Measurements from ENCODE around the gene PTPN5. TPM values are rescaled to one million over a fixed set of nuclear protein-coding genes. Genes with fewer than 3 reads are reported as not detected.

The PTPN5 gene
- total RNA-seq, 1 donor = not detected

DNA sequence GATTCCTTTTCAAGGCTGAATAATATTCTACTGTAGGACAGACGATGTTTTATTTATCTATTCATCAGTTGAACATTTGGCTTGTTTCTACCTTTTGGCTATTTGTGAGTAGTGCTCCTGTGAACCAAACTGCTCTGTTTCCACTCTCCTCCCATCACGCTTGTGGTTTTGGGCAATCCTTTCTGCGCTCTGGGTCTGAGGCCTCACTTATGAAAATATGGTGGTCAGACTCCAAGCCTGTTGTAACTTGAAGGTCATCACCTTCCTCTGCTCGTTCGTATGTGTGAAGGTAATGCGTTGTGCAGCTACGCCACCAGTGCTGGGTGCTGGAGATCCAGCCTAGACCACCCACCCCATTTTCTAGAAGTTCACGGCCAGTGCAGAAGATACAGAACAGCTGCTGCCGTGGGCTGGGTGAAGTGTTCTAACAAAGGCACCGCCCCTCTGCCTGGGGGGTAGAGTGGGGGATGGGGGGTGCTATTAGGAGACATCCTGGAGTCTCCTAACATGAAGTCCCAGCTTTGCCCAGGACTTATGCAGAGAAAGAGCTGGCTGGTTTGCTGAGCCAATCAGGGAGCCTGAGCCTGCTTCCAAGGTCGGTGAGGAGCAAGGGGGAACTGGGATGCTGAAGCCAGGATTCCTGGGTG is 21.0 kb downstream of the PTPN5 start:
- H3K27ac ChIP-seq (ENCODE audit: low read depth, low read length) = no peak overlapping the region
- no peaks in the 10 kb centered on the region for H3K9me3 ChIP-seq (ENCODE audit: low read depth, low read length)
- no peak overlapping the region for H3K4me2 ChIP-seq (ENCODE audit: insufficient read depth, low read length)
- H2AFZ ChIP-seq (ENCODE audit: low read length) = no peak overlapping the region
- TF ChIP-seq, protein P1, sequence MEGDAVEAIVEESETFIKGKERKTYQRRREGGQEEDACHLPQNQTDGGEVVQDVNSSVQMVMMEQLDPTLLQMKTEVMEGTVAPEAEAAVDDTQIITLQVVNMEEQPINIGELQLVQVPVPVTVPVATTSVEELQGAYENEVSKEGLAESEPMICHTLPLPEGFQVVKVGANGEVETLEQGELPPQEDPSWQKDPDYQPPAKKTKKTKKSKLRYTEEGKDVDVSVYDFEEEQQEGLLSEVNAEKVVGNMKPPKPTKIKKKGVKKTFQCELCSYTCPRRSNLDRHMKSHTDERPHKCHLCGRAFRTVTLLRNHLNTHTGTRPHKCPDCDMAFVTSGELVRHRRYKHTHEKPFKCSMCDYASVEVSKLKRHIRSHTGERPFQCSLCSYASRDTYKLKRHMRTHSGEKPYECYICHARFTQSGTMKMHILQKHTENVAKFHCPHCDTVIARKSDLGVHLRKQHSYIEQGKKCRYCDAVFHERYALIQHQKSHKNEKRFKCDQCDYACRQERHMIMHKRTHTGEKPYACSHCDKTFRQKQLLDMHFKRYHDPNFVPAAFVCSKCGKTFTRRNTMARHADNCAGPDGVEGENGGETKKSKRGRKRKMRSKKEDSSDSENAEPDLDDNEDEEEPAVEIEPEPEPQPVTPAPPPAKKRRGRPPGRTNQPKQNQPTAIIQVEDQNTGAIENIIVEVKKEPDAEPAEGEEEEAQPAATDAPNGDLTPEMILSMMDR (IDR thresholded peaks at IDR 0.05; ENCODE audit: extremely low read depth, low read depth, low read length) = no peak
- no peaks in the 10 kb centered on the region for H3K79me2 ChIP-seq (ENCODE audit: insufficient read depth, low read length)
- DNase-seq (ENCODE audit: insufficient read length, low spot score, missing footprints) = no peak
- no peaks in the 10 kb centered on the region for H3K36me3 ChIP-seq (ENCODE audit: insufficient read depth, low read length)
- H3K4me3 ChIP-seq (ENCODE audit: insufficient read depth, low read length) = no peak overlapping the region
- H4K20me1 ChIP-seq (ENCODE audit: insufficient read depth, low read length) = no peaks in the 10 kb centered on the region
- no peaks in the 10 kb centered on the region for H3K4me1 ChIP-seq (ENCODE audit: insufficient read depth, low read length)
- peaks cover 10% of the 10 kb centered on the region for H3K27me3 ChIP-seq (ENCODE audit: insufficient read depth, low read length)

DNA sequence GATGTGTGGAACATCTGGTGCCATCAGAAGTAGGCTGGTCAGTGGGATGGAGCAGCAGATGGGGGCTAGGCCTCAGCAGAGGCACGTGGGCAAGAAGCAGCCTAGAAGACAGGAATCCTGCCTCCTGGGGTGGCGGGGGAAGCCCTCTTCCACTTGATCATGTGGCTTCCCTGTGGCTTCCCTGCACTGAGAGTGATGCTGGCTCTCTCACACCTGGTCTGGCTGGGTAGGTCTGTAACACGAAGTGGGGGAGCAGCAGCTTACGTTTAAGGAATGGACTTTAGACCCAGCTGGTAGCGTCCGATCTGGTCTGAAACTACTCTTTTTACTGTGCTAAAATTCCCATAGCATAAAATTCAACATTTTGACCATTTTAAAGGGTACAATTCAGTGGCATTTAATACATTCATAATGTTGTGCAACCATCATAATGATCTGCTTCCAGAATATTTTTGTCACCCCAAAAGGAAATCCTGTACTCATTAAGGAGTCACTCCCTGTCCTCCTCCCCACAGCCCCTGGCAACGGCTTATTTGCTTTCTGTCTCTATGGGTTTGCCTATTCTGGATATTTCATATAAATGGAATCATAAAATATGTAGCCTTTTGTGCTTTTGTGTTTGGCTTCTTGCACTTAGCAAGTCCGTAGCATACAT is 21.7 kb downstream of the PTPN5 start:
- no peaks in the 10 kb centered on the region for H3K79me2 ChIP-seq (ENCODE audit: insufficient read depth, low read length)
- H2AFZ ChIP-seq (ENCODE audit: low read length) = no peak overlapping the region
- peaks cover 10% of the 10 kb centered on the region for H3K27me3 ChIP-seq (ENCODE audit: insufficient read depth, low read length)
- H3K36me3 ChIP-seq (ENCODE audit: insufficient read depth, low read length) = no peaks in the 10 kb centered on the region
- no peaks in the 10 kb centered on the region for H4K20me1 ChIP-seq (ENCODE audit: insufficient read depth, low read length)
- H3K4me1 ChIP-seq (ENCODE audit: insufficient read depth, low read length) = no peaks in the 10 kb centered on the region
- no peaks in the 10 kb centered on the region for H3K9me3 ChIP-seq (ENCODE audit: low read depth, low read length)
- H3K4me3 ChIP-seq (ENCODE audit: insufficient read depth, low read length) = no peak overlapping the region
- TF ChIP-seq, protein P1 (IDR thresholded peaks at IDR 0.05; ENCODE audit: extremely low read depth, low read depth, low read length) = no peak
- DNase-seq (ENCODE audit: insufficient read length, low spot score, missing footprints) = no peak
- H3K4me2 ChIP-seq (ENCODE audit: insufficient read depth, low read length) = no peak overlapping the region
- H3K27ac ChIP-seq (ENCODE audit: low read depth, low read length) = no peak overlapping the region

DNA sequence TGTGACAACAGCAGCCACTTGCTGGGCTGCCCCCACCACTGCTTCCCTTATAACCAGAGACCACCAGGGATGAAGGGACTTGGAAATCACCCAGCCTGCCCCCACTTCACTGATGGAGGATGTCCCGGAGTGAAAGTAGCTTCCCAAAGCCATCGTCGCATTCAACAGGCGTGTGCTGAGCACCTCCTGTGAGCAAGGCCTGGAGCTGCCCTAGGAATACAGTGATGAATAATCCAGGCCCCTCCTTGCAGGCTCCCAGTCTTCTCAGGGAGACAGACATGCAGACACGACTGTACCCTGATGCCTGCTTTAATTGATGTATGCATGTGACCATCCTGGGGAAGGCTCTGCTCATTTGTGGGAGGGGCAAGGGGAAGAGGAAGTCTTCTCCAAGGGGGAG is 22.6 kb downstream of the PTPN5 start:
- H3K9me3 ChIP-seq (ENCODE audit: low read depth, low read length) = no peaks in the 10 kb centered on the region

DNA sequence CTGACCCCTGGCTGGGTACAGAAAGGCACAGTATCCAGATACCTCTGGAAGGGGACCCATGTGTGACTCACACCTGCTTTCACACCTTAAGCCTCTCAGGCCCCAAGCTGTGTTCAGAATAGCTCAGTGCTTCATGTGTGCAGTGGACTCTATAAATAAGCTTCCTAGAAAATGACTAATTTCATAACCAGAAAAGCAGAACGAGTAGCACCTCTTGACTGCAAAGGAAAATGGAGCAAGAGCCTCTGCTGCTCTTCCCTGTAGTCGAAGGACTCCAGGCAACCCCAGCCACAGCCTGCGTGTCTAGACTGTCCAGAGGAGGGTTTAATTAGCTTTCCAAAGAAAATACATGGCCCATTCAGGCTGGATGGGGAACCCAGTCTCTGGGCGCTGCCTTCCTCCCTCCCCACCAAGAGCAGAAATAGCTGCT is 23.1 kb downstream of the PTPN5 start:
- no peak overlapping the region for H2AFZ ChIP-seq (ENCODE audit: low read length)
- H3K9me3 ChIP-seq (ENCODE audit: low read depth, low read length) = no peaks in the 10 kb centered on the region
- peaks cover 7% of the 10 kb centered on the region for H3K27me3 ChIP-seq (ENCODE audit: insufficient read depth, low read length)
- H3K4me1 ChIP-seq (ENCODE audit: insufficient read depth, low read length) = peaks cover 8% of the 10 kb centered on the region
- TF ChIP-seq, protein P1 (IDR thresholded peaks at IDR 0.05; ENCODE audit: extremely low read depth, low read depth, low read length) = no peak
- DNase-seq (ENCODE audit: insufficient read length, low spot score, missing footprints) = no peak
- H3K79me2 ChIP-seq (ENCODE audit: insufficient read depth, low read length) = no peaks in the 10 kb centered on the region
- H3K4me2 ChIP-seq (ENCODE audit: insufficient read depth, low read length) = no peak overlapping the region
- no peak overlapping the region for H3K4me3 ChIP-seq (ENCODE audit: insufficient read depth, low read length)
- H4K20me1 ChIP-seq (ENCODE audit: insufficient read depth, low read length) = no peaks in the 10 kb centered on the region
- no peaks in the 10 kb centered on the region for H3K36me3 ChIP-seq (ENCODE audit: insufficient read depth, low read length)
- H3K27ac ChIP-seq (ENCODE audit: low read depth, low read length) = no peak overlapping the region

More for the DNA sequence above, 22.6 kb downstream of the PTPN5 start:
- Histone ChIP-seq H3K4me2 (ENCODE audit: insufficient read depth, low read length) (no peak overlapping the region), H2AFZ (ENCODE audit: low read length) (no peak overlapping the region), H3K4me3 (ENCODE audit: insufficient read depth, low read length) (no peak overlapping the region), H3K27me3 (ENCODE audit: insufficient read depth, low read length) (peaks cover 10% of the 10 kb centered on the region), H3K4me1 (ENCODE audit: insufficient read depth, low read length) (peaks cover 3% of the 10 kb centered on the region), H4K20me1 (ENCODE audit: insufficient read depth, low read length) (no peaks in the 10 kb centered on the region), H3K79me2 (ENCODE audit: insufficient read depth, low read length) (no peaks in the 10 kb centered on the region), H3K36me3 (ENCODE audit: insufficient read depth, low read length) (no peaks in the 10 kb centered on the region), H3K27ac (ENCODE audit: low read depth, low read length) (no peak overlapping the region)
- no peak for DNase-seq (ENCODE audit: insufficient read length, low spot score, missing footprints)
- TF ChIP-seq, protein P1 (IDR thresholded peaks at IDR 0.05; ENCODE audit: extremely low read depth, low read depth, low read length) = no peak

All from osteoblast (primary cell).